ENCODE measurements around the gene CNGA1.

The CNGA1 gene

GRCh38 chr4:48017108-48017571, 659 bp upstream of the CNGA1 start (continued):
- TF ChIP-seq PATZ1 (tag by site-specific recombination; IDR thresholded peaks at IDR 0.05) (peak; percentile 44), ZNF148 (tag by site-specific recombination; IDR thresholded peaks at IDR 0.05; ENCODE audit: borderline replicate concordance) (no peak), ZNF701 (tag by site-specific recombination; IDR thresholded peaks at IDR 0.05) (no peak), ZNF513 (tag by site-specific recombination; IDR thresholded peaks at IDR 0.05) (no peak), ZNF488 (tag by site-specific recombination; IDR thresholded peaks at IDR 0.05) (no peak), ZNF776 (tag by site-specific recombination; IDR thresholded peaks at IDR 0.05; ENCODE audit: borderline replicate concordance) (no peak), ZNF530 (tag by site-specific recombination; IDR thresholded peaks at IDR 0.05; ENCODE audit: low read depth) (no peak), ZNF629 (tag by site-specific recombination; IDR thresholded peaks at IDR 0.05) (peak; percentile 33; the same call in 1 of the 2 replicates), ZNF114 (tag by site-specific recombination; IDR thresholded peaks at IDR 0.05) (no peak), ZNF416 (tag by site-specific recombination; IDR thresholded peaks at IDR 0.05) (no peak), ZNF23 (tag by site-specific recombination; IDR thresholded peaks at IDR 0.05; ENCODE audit: borderline replicate concordance) (no peak), ZNF692 (tag by site-specific recombination; IDR thresholded peaks at IDR 0.05) (no peak), PRDM4 (tag by site-specific recombination; IDR thresholded peaks at IDR 0.05) (no peak), GLI4 (tag by site-specific recombination; IDR thresholded peaks at IDR 0.05) (no peak), ZNF768 (tag by site-specific recombination; IDR thresholded peaks at IDR 0.05) (no peak), ZNF518A (tag by site-specific recombination; conservative IDR thresholded peaks at IDR 0.05; ENCODE audit: low read depth) (no peak), ELK4 (IDR thresholded peaks at IDR 0.05; ENCODE audit: borderline replicate concordance, low read depth, low read length) (no peak), ZNF843 (tag by site-specific recombination; IDR thresholded peaks at IDR 0.05) (no peak), ZFHX2 (tag by site-specific recombination; conservative IDR thresholded peaks at IDR 0.05) (peak; percentile 94), BCL11B (tag by site-specific recombination; IDR thresholded peaks at IDR 0.05; ENCODE audit: low read depth) (no peak), ZSCAN30 (tag by site-specific recombination; IDR thresholded peaks at IDR 0.05) (no peak), ZBTB1 (tag by site-specific recombination; IDR thresholded peaks at IDR 0.05) (no peak), KLF10 (tag by site-specific recombination; IDR thresholded peaks at IDR 0.05) (no peak)

Data from HEK293 (cell line).